GM18517 (cell line): Measurements from ENCODE around the gene TMEM138.
"Not testable (repeated sequence)": the region's sequence is repeated elsewhere in the genome, so short reads cannot be mapped to it uniquely, and the experiment has no call there.

Experiments
- ATAC-seq: cut with Tn5 transposase; IDR thresholded peaks from one replicate; pipeline ENCODE4 v1.9.1; 2021; ENCODE audit warnings: mild to moderate bottlenecking, moderate library complexity; ENCODE audit not compliant: unreplicated experiment

Gene TMEM138

GRCh38 chr11:61362542-61362875, 335 bp downstream of the TMEM138 start:
- peak; percentile 1 for ATAC-seq

GRCh38 chr11:61364012-61364675, 2.0 kb downstream of the TMEM138 start:
- ATAC-seq = no peak

GRCh38 chr11:61367406-61367805, 5.2 kb downstream of the TMEM138 start:
- no peak for ATAC-seq

GRCh38 chr11:61368646-61369045, 6.5 kb downstream of the TMEM138 start:
- no peak for ATAC-seq

GRCh38 chr11:61369372-61370348, 7.5 kb downstream of the TMEM138 start:
- ATAC-seq = no peak

GRCh38 chr11:61370349-61371005, 8.3 kb downstream of the TMEM138 start:
- no peak for ATAC-seq

- ATAC-seq = no peak
Measured at GRCh38 chr11:61372659-61373420, 10.7 kb downstream of the TMEM138 start.

GRCh38 chr11:61375761-61376108, 13.6 kb downstream of the TMEM138 start:
- ATAC-seq = no peak

- ATAC-seq = no peak
Measured at GRCh38 chr11:61377461-61378160, 15.4 kb downstream of the TMEM138 start.

GRCh38 chr11:61378713-61379313, 16.6 kb downstream of the TMEM138 start:
- ATAC-seq = no peak

GRCh38 chr11:61380884-61381283, 18.7 kb downstream of the TMEM138 start:
- no peak for ATAC-seq

- ATAC-seq = not testable (repeated sequence)
Measured at GRCh38 chr11:61383859-61384258, 21.7 kb downstream of the TMEM138 start.

GRCh38 chr11:61384271-61385242, 22.4 kb downstream of the TMEM138 start:
- no peak for ATAC-seq

GRCh38 chr11:61390161-61390560, 28.0 kb downstream of the TMEM138 start:
- ATAC-seq = no peak

GRCh38 chr11:61392981-61393595, 30.9 kb downstream of the TMEM138 start:
- no peak for ATAC-seq

GRCh38 chr11:61401173-61401572, 39.0 kb downstream of the TMEM138 start:
- no peak for ATAC-seq

GRCh38 chr11:61401573-61401972, 39.4 kb downstream of the TMEM138 start:
- ATAC-seq = no peak

GRCh38 chr11:61403658-61404057, 41.5 kb downstream of the TMEM138 start:
- ATAC-seq = no peak
